ENCODE results near the gene AKAP11. TPM values are rescaled to one million over a fixed set of nuclear protein-coding genes. Genes with fewer than 3 reads are reported as not detected.
A peak's percentile ranks its signal among the peaks of the same experiment; 100 is the strongest.

The AKAP11 gene
- total and polyA plus RNA-seq, 9 of the 15 experiments (the other 6 are each of a cell fraction or from before 2014, with no cell fraction given): 2.2 to 31.3 (median 10.9) TPM

DNA sequence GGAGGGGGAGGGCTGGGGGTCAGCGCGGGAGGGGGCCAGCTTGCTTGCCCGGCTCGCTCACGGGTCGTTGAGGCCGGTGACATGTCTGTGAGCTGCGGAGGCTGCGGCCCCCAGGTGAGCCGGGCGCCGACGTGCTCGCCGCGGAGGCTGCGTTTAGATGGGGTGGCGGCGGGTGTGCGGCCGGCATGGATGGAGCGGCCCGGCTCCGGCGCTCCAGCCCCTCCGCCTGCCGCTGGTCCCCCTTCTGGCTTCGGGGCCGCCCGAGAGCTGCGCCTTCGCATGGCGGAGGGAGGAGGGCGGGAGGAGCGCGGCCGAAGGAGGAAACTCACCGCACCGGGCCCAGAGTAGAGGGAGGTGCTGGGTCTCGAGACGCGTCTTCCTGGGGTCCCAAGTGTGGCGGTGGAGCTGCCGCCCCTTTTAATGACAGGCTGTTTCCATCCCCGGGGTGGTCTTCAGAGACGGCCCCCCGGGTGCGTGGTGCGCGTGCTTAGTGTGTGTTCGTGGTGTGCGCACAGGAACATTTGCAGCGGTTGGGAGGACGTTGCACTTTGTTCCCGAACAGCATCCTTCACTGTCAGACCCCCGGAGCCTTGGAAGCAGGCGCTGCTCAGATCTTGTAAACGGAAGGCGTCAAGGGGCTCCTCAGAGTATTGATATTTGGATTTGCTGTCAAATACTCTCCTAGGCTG is at the start of gene AKAP11 (continued):
- TF ChIP-seq, protein P1, sequence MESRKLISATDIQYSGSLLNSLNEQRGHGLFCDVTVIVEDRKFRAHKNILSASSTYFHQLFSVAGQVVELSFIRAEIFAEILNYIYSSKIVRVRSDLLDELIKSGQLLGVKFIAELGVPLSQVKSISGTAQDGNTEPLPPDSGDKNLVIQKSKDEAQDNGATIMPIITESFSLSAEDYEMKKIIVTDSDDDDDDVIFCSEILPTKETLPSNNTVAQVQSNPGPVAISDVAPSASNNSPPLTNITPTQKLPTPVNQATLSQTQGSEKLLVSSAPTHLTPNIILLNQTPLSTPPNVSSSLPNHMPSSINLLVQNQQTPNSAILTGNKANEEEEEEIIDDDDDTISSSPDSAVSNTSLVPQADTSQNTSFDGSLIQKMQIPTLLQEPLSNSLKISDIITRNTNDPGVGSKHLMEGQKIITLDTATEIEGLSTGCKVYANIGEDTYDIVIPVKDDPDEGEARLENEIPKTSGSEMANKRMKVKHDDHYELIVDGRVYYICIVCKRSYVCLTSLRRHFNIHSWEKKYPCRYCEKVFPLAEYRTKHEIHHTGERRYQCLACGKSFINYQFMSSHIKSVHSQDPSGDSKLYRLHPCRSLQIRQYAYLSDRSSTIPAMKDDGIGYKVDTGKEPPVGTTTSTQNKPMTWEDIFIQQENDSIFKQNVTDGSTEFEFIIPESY (CRISPR knock-in tag; IDR thresholded peaks at IDR 0.05): no peak
- TF ChIP-seq BHLHE40 (IDR thresholded peaks at IDR 0.05; ENCODE audit: low read length) (no peak), NR4A1 (CRISPR knock-in tag; IDR thresholded peaks at IDR 0.05) (no peak), NR4A1 (tag; IDR thresholded peaks at IDR 0.05) (no peak), RAD51 (IDR thresholded peaks at IDR 0.05; ENCODE audit: borderline replicate concordance, low read depth) (no peak), ZNF174 (CRISPR knock-in tag; IDR thresholded peaks at IDR 0.05) (no peak), RFX1 (IDR thresholded peaks at IDR 0.05) (no peak), ZNF354B (CRISPR knock-in tag; IDR thresholded peaks at IDR 0.05) (no peak), IRF2 (CRISPR knock-in tag; IDR thresholded peaks at IDR 0.05) (no peak), MCM3 (IDR thresholded peaks at IDR 0.05) (no peak)
- TF ChIP-seq, protein P2, sequence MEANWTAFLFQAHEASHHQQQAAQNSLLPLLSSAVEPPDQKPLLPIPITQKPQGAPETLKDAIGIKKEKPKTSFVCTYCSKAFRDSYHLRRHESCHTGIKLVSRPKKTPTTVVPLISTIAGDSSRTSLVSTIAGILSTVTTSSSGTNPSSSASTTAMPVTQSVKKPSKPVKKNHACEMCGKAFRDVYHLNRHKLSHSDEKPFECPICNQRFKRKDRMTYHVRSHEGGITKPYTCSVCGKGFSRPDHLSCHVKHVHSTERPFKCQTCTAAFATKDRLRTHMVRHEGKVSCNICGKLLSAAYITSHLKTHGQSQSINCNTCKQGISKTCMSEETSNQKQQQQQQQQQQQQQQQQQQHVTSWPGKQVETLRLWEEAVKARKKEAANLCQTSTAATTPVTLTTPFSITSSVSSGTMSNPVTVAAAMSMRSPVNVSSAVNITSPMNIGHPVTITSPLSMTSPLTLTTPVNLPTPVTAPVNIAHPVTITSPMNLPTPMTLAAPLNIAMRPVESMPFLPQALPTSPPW (CRISPR knock-in tag; IDR thresholded peaks at IDR 0.05): peak; percentile 95
- TF ChIP-seq, protein P3, sequence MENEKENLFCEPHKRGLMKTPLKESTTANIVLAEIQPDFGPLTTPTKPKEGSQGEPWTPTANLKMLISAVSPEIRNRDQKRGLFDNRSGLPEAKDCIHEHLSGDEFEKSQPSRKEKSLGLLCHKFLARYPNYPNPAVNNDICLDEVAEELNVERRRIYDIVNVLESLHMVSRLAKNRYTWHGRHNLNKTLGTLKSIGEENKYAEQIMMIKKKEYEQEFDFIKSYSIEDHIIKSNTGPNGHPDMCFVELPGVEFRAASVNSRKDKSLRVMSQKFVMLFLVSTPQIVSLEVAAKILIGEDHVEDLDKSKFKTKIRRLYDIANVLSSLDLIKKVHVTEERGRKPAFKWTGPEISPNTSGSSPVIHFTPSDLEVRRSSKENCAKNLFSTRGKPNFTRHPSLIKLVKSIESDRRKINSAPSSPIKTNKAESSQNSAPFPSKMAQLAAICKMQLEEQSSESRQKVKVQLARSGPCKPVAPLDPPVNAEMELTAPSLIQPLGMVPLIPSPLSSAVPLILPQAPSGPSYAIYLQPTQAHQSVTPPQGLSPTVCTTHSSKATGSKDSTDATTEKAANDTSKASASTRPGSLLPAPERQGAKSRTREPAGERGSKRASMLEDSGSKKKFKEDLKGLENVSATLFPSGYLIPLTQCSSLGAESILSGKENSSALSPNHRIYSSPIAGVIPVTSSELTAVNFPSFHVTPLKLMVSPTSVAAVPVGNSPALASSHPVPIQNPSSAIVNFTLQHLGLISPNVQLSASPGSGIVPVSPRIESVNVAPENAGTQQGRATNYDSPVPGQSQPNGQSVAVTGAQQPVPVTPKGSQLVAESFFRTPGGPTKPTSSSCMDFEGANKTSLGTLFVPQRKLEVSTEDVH (IDR thresholded peaks at IDR 0.05; ENCODE audit: low read depth, partially characterized antibody): no peak
- TF ChIP-seq, protein P4, sequence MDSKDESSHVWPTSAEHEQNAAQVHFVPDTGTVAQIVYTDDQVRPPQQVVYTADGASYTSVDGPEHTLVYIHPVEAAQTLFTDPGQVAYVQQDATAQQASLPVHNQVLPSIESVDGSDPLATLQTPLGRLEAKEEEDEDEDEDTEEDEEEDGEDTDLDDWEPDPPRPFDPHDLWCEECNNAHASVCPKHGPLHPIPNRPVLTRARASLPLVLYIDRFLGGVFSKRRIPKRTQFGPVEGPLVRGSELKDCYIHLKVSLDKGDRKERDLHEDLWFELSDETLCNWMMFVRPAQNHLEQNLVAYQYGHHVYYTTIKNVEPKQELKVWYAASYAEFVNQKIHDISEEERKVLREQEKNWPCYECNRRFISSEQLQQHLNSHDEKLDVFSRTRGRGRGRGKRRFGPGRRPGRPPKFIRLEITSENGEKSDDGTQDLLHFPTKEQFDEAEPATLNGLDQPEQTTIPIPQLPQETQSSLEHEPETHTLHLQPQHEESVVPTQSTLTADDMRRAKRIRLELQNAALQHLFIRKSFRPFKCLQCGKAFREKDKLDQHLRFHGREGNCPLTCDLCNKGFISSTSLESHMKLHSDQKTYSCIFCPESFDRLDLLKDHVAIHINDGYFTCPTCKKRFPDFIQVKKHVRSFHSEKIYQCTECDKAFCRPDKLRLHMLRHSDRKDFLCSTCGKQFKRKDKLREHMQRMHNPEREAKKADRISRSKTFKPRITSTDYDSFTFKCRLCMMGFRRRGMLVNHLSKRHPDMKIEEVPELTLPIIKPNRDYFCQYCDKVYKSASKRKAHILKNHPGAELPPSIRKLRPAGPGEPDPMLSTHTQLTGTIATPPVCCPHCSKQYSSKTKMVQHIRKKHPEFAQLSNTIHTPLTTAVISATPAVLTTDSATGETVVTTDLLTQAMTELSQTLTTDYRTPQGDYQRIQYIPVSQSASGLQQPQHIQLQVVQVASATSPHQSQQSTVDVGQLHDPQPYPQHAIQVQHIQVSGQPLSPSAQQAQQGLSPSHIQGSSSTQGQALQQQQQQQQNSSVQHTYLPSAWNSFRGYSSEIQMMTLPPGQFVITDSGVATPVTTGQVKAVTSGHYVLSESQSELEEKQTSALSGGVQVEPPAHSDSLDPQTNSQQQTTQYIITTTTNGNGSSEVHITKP (IDR thresholded peaks at IDR 0.05; ENCODE audit: partially characterized antibody): no peak
- TF ChIP-seq, protein P5, sequence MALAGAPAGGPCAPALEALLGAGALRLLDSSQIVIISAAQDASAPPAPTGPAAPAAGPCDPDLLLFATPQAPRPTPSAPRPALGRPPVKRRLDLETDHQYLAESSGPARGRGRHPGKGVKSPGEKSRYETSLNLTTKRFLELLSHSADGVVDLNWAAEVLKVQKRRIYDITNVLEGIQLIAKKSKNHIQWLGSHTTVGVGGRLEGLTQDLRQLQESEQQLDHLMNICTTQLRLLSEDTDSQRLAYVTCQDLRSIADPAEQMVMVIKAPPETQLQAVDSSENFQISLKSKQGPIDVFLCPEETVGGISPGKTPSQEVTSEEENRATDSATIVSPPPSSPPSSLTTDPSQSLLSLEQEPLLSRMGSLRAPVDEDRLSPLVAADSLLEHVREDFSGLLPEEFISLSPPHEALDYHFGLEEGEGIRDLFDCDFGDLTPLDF (CRISPR knock-in tag; IDR thresholded peaks at IDR 0.05): no peak
- TF ChIP-seq, protein P6, sequence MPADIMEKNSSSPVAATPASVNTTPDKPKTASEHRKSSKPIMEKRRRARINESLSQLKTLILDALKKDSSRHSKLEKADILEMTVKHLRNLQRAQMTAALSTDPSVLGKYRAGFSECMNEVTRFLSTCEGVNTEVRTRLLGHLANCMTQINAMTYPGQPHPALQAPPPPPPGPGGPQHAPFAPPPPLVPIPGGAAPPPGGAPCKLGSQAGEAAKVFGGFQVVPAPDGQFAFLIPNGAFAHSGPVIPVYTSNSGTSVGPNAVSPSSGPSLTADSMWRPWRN (IDR thresholded peaks at IDR 0.05; ENCODE audit: low read depth): no peak

Measured in K562 (cell line).